SK-N-SH (cell line): ENCODE data around the gene RABAC1. TPM values are rescaled to one million over a fixed set of nuclear protein-coding genes. Genes with fewer than 3 reads are reported as not detected.

Experiments
- CTCF ChIA-PET: fragments of 300-600, 350-600 bp; formaldehyde crosslinking; extraction: SDS; loops from one replicate; lab custom pipeline; 2021; lab: Yijun Ruan, JAX
- POLR2A ChIA-PET: fragments of 350-600 bp; sonication (Branson Sonifier 250); formaldehyde crosslinking; extraction: SDS; loops from one replicate; lab custom pipeline; 2020; ENCODE audit warnings: antibody characterized with exemption, inconsistent platforms; lab: Yijun Ruan, JAX
- DNase-seq: peaks from one replicate; pipeline ENCODE4 v3.0.0; 2012
- H2AFZ ChIP-seq: fragments of 200-600 bp; sonication (generic); 2 replicates; pipeline ENCODE4 v1.8.1; 2016; ENCODE audit warnings: antibody characterized with exemption, mild to moderate bottlenecking, low read depth
- H3F3A ChIP-seq: fragments of 200-600 bp; sonication (generic); replicated peaks from 2 replicates; pipeline ENCODE3; 2016; ENCODE audit warnings: antibody characterized with exemption, mild to moderate bottlenecking; ENCODE audit not compliant: insufficient read depth
- H3K27ac ChIP-seq, 2 experiments: fragments of 200-500 bp in 1 of 2; fragments of 200-600 bp in 1 of 2; sonication (Bioruptor generic) in 1 of 2; sonication (generic), shearing (Covaris generic) in 1 of 2; 2 replicates each; pipeline versions ENCODE4 v1.5.1 to v1.6.1; 2014 to 2016; ENCODE audit warnings: low read depth in 2 of 2, inconsistent platforms in 1 of 2, low read length in 1 of 2, mild to moderate bottlenecking in 1 of 2, mixed read lengths in 1 of 2
- H3K27me3 ChIP-seq: fragments of 200-600 bp; sonication (generic), shearing (Covaris generic); 2 replicates; pipeline ENCODE4 v1.6.1; 2016; ENCODE audit warnings: mixed run types; ENCODE audit not compliant: insufficient read depth
- H3K36me3 ChIP-seq, 2 experiments: fragments of 200-500 bp in 1 of 2; fragments of 200-600 bp in 1 of 2; sonication (Bioruptor generic) in 1 of 2; sonication (generic) in 1 of 2; replicated peaks in 1 of 2; 2 replicates each; pipeline versions ENCODE3 to v1.5.1; 2014 to 2016; ENCODE audit warnings: low read length in 1 of 2, mild to moderate bottlenecking in 1 of 2; ENCODE audit not compliant: insufficient read depth in 2 of 2, control insufficient read depth in 1 of 2
- H3K4me1 ChIP-seq, 2 experiments: fragments of 200-500 bp in 1 of 2; fragments of 200-600 bp in 1 of 2; sonication (Bioruptor generic) in 1 of 2; sonication (generic), shearing (Covaris generic) in 1 of 2; 2 replicates each; pipeline versions ENCODE4 v1.5.1 to v1.6.1; 2014 to 2016; ENCODE audit warnings: low read depth in 1 of 2, low read length in 1 of 2, mixed run types in 1 of 2; ENCODE audit not compliant: insufficient read depth in 2 of 2, control insufficient read depth in 1 of 2
- H3K4me2 ChIP-seq: fragments of 200-600 bp; sonication (generic), shearing (Covaris generic); 2 replicates; pipeline ENCODE4 v1.6.1; 2017; ENCODE audit warnings: mixed run types
- H3K4me3 ChIP-seq, 2 experiments: fragments of 200-500 bp in 1 of 2; fragments of 200-600 bp in 1 of 2; sonication (Bioruptor generic) in 1 of 2; sonication (generic), shearing (Covaris generic) in 1 of 2; 2 replicates each; pipeline versions ENCODE4 v1.5.1 to v1.8.1; 2014 to 2016; ENCODE audit warnings: low read depth in 2 of 2, inconsistent platforms in 1 of 2, low read length in 1 of 2, mild to moderate bottlenecking in 1 of 2, mixed read lengths in 1 of 2, moderate library complexity in 1 of 2
- H3K79me2 ChIP-seq: fragments of 200-600 bp; sonication (generic); 2 replicates; pipeline ENCODE4 v1.8.1; 2017; ENCODE audit warnings: mild to moderate bottlenecking; ENCODE audit not compliant: insufficient read depth
- H3K9ac ChIP-seq: fragments of 200-600 bp; sonication (generic); 2 replicates; pipeline ENCODE4 v1.6.1; 2017; ENCODE audit warnings: mixed run types
- H3K9me2 ChIP-seq: fragments of 200-600 bp; sonication (generic); 2 replicates; pipeline ENCODE4 v1.6.1; 2017; ENCODE audit warnings: mixed run types
- H3K9me3 ChIP-seq: fragments of 200-600 bp; sonication (generic); 2 replicates; pipeline ENCODE4 v1.6.1; 2017; ENCODE audit warnings: mixed run types, mild to moderate bottlenecking, moderate library complexity
- H4K20me1 ChIP-seq: fragments of 200-600 bp; sonication (generic); 2 replicates; pipeline ENCODE4 v1.6.1; 2017; ENCODE audit warnings: mild to moderate bottlenecking, mixed run types; ENCODE audit not compliant: insufficient read depth
- FOXJ3 ChIP-seq: sonication (generic); formaldehyde crosslinking; IDR thresholded peaks from 2 replicates; pipeline ENCODE4 v1.5.1; 2020; ENCODE audit warnings: mild to moderate bottlenecking, missing genetic modification reagents
- GATA2 ChIP-seq: sonication (generic); formaldehyde crosslinking; IDR thresholded peaks from 2 replicates; pipeline ENCODE4 v1.5.0; 2020; ENCODE audit warnings: mild to moderate bottlenecking, missing genetic modification reagents
- MEF2A ChIP-seq: IDR thresholded peaks from 2 replicates; pipeline ENCODE4 v1.4.0; 2012; ENCODE audit warnings: low read depth, borderline replicate concordance
- RCOR1 ChIP-seq: fragments of 150-350 bp; IDR thresholded peaks from 2 replicates; pipeline ENCODE4 v1.6.1; 2017; ENCODE audit warnings: antibody characterized with exemption, low read length
- SIN3A ChIP-seq: IDR thresholded peaks from 2 replicates; pipeline ENCODE4 v1.6.1; 2012; ENCODE audit warnings: low read depth, mild to moderate bottlenecking, low read length, moderate library complexity, borderline replicate concordance
- TCF12 ChIP-seq: IDR thresholded peaks from 2 replicates; pipeline ENCODE4 v1.4.0; 2012
- TEAD4 ChIP-seq: IDR thresholded peaks from 2 replicates; pipeline ENCODE4 v1.4.0; 2012; ENCODE audit warnings: mild to moderate bottlenecking, borderline replicate concordance; ENCODE audit not compliant: insufficient read depth
- USF1 ChIP-seq: IDR thresholded peaks from 2 replicates; pipeline ENCODE4 v1.4.0; 2012; ENCODE audit warnings: low read depth, borderline replicate concordance
- USF2 ChIP-seq: fragments of 150-350 bp; IDR thresholded peaks from 2 replicates; pipeline ENCODE4 v1.6.1; 2017; ENCODE audit warnings: antibody characterized with exemption, low read length, low read depth, borderline replicate concordance
- YY1 ChIP-seq: IDR thresholded peaks from 2 replicates; pipeline ENCODE4 v1.4.0; 2012; ENCODE audit warnings: low read depth, mild to moderate bottlenecking
- WGBS: methylation state at CpG from one replicate; pipeline ENCODE4 v1.1.6; 2017; ENCODE audit warnings: low lambda C conversion rate; 5-methylcytosine and 5-hydroxymethylcytosine counted together
- polyA plus RNA-seq, 3 experiments: library from polyadenylated mRNA; depleted of rRNA; stranded (reverse); fragments of >200 nt; gene quantifications; 2 replicates each; pipeline ENCODE4 v1.2.3, GENCODE V29; 2012
- TF ChIP-seq, protein P1 (sequence below): fragments of 150-350 bp; IDR thresholded peaks from 2 replicates; pipeline ENCODE4 v1.6.1; 2016; ENCODE audit warnings: mild to moderate bottlenecking, low read depth, low read length
- TF ChIP-seq, protein P2 (sequence below): IDR thresholded peaks from 2 replicates; pipeline ENCODE4 v1.4.0; 2012; ENCODE audit warnings: low read depth

Gene RABAC1
- polyA plus RNA-seq, 1 of the 3 experiments (the other 2 are of a cell fraction), result 287 TPM

DNA sequence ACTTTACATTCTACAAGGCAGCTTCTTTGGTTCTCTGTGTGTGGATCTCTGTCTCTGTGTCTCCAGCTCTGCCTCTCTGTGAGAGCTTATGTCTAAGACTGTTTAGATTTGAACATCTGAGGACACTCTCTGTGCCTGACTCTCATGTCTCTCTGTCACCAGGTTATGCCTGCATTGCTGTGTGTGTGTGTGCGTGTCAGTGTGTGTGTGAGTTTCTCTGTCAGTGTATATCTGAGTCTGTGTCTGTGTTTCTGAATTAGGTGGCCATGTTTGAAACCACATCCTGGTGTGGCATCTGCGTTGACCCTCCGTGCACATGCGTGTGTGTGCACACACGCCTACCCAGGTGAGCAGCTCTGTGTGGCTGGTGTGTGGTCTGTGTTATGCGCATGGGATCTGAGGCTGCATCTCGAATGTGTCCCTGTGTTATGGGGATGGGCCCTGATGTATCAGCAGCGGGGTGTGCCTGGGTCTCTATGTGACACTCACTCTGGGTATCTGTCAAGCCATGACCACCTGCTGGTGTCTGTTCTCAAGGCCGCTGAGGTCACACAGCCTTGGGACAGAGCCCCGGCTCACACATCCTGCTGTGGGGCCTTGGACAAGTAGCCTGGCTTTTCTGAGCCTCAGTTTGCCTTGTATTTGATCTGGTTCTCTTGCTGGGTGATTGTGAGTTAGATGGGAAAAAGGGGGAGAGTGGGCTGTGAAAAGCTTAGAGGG, 28.2 kb upstream of the RABAC1 start:
- Histone ChIP-seq H2AFZ (no peak overlapping the region), H4K20me1 (no peaks in the 10 kb centered on the region), H3K27ac (no peak overlapping the region), H3K4me3 (no peak overlapping the region), H3F3A (no peaks in the 10 kb centered on the region), H3K9me2 (no peaks in the 10 kb centered on the region), H3K4me2 (no peak overlapping the region), H3K79me2 (no peaks in the 10 kb centered on the region), H3K27me3 (no peaks in the 10 kb centered on the region), H3K9me3 (no peaks in the 10 kb centered on the region), H3K36me3 (no peaks in the 10 kb centered on the region), H3K4me1 (peaks cover 0 to 7% of the 10 kb centered on the region in 2 experiments; a peak in 1 of 4 replicates), H3K9ac (no peak overlapping the region)
- POLR2A ChIA-PET, result no interaction called here
- no peak for DNase-seq
- 74% methylated on average over 10 of the region's 10 CpGs for WGBS
- CTCF ChIA-PET, result no interaction called here
- TF ChIP-seq TCF12, result no peak
- no peak for TF ChIP-seq TEAD4
- TF ChIP-seq, protein P1, sequence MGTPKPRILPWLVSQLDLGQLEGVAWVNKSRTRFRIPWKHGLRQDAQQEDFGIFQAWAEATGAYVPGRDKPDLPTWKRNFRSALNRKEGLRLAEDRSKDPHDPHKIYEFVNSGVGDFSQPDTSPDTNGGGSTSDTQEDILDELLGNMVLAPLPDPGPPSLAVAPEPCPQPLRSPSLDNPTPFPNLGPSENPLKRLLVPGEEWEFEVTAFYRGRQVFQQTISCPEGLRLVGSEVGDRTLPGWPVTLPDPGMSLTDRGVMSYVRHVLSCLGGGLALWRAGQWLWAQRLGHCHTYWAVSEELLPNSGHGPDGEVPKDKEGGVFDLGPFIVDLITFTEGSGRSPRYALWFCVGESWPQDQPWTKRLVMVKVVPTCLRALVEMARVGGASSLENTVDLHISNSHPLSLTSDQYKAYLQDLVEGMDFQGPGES, result no peak
- TF ChIP-seq USF2, result no peak
- TF ChIP-seq MEF2A, result no peak
- TF ChIP-seq FOXJ3 (CRISPR knock-in tag), result no peak
- no peak for TF ChIP-seq YY1
- no peak for TF ChIP-seq SIN3A
- TF ChIP-seq RCOR1, result no peak
- TF ChIP-seq USF1, result no peak
- no peak for TF ChIP-seq GATA2 (CRISPR knock-in tag)

GRCh38 chr19:41984961-41985360, 25.8 kb upstream of the RABAC1 start:
- Histone ChIP-seq H3K9ac (no peak overlapping the region), H3K4me2 (no peak overlapping the region), H4K20me1 (no peaks in the 10 kb centered on the region), H3K36me3 (no peaks in the 10 kb centered on the region), H3K9me3 (no peaks in the 10 kb centered on the region), H3K27me3 (no peaks in the 10 kb centered on the region), H3K4me1 (no peaks in the 10 kb centered on the region), H2AFZ (no peak overlapping the region), H3K4me3 (no peak overlapping the region), H3K9me2 (no peaks in the 10 kb centered on the region), H3K79me2 (no peaks in the 10 kb centered on the region), H3F3A (no peaks in the 10 kb centered on the region), H3K27ac (no peak overlapping the region)
- 78% methylated on average over 15 of the region's 17 CpGs for WGBS
- ChIA-PET CTCF (interaction anchor here (1.3 kb wide), 1 partner anchor 14 kb away, joined by 4 read pairs; no protein-coding TSS in a partner anchor), POLR2A (no interaction called here)
- no peak for TF ChIP-seq YY1
- TF ChIP-seq, protein P2, sequence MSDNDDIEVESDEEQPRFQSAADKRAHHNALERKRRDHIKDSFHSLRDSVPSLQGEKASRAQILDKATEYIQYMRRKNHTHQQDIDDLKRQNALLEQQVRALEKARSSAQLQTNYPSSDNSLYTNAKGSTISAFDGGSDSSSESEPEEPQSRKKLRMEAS, result no peak
- TF ChIP-seq USF1, result no peak
- no peak for TF ChIP-seq TCF12
- DNase-seq, result no peak
